GM12878 (cell line): ENCODE data around the gene FGGY. TPM values are rescaled to one million over a fixed set of nuclear protein-coding genes. Genes with fewer than 3 reads are reported as not detected.
A peak's percentile ranks its signal among the peaks of the same experiment; 100 is the strongest.
"Not testable (repeated sequence)": the region's sequence is repeated elsewhere in the genome, so short reads cannot be mapped to it uniquely, and the experiment has no call there.

ENCODE experiments used
- ATAC-seq: fragments of 200-7000 bp; cut with Tn5 transposase; 3 replicates; pipeline ENCODE4 v1.9.1; 2020; ENCODE audit warnings: mild to moderate bottlenecking, moderate library complexity
- BruUV-seq: library from RNA; stranded (reverse); fragments of 400-500 nt; replicated peaks from 2 replicates; lab custom pipeline; 2021; lab: Mats Ljungman, UMichigan
- CTCF ChIA-PET: fragments of 300-600 bp; sonication (Branson Sonifier 250); formaldehyde crosslinking; extraction: SDS; loops from one replicate; lab custom pipeline; 2021; ENCODE audit warnings: inconsistent platforms; lab: Yijun Ruan, JAX
- POLR2A ChIA-PET: fragments of 350-600 bp; formaldehyde crosslinking; extraction: SDS; loops from one replicate; lab custom pipeline; 2021; ENCODE audit warnings: inconsistent platforms; lab: Charles Lee
- RAD21 ChIA-PET: fragments of 300-600 bp; sonication (Branson Sonifier 250); formaldehyde crosslinking; loops from one replicate; lab custom pipeline; 2023; ENCODE audit warnings: antibody characterized with exemption; ENCODE audit not compliant: unreplicated experiment; lab: Charles Lee
- SMC1A ChIA-PET: fragments of 300-600 bp; sonication (Branson Sonifier 250); formaldehyde crosslinking; loops from one replicate; lab custom pipeline; 2023; ENCODE audit not compliant: unreplicated experiment, uncharacterized antibody; lab: Charles Lee
- DNase-seq: peaks from one replicate; pipeline ENCODE4 v3.0.0-alpha.2; 2011; ENCODE audit warnings: low read depth, low spot score
- FAIRE-seq: peaks from 3 replicates; lab custom pipeline; 2011; peaks lifted over from hg19 to GRCh38; lab: Jason Lieb, UNC
- H2AFZ ChIP-seq: 2 replicates; pipeline ENCODE4 v1.6.0; 2011; ENCODE audit warnings: low read depth, low read length, control low read depth; ENCODE audit not compliant: control insufficient read depth
- H3K27ac ChIP-seq: 2 replicates; pipeline ENCODE4 v1.5.1; 2011; ENCODE audit warnings: control low read depth; ENCODE audit not compliant: control insufficient read depth, insufficient read depth
- H3K27me3 ChIP-seq, 2 experiments: replicated peaks in 1 of 2; 2 replicates each; pipeline versions ENCODE4 v1.6.0 to v1.6.1; 2011; ENCODE audit warnings: low read length in 1 of 2; ENCODE audit not compliant: control insufficient read depth in 2 of 2, insufficient read depth in 2 of 2
- H3K36me3 ChIP-seq, 2 experiments: 2 replicates each; pipeline ENCODE4 v1.5.1; 2011; ENCODE audit warnings: low read length in 1 of 2; ENCODE audit not compliant: control insufficient read depth in 2 of 2, insufficient read depth in 2 of 2
- H3K4me1 ChIP-seq: 2 replicates; pipeline ENCODE4 v1.6.1; 2011; ENCODE audit warnings: mild to moderate bottlenecking, low read length, moderate library complexity, mixed read lengths; ENCODE audit not compliant: control insufficient read depth, insufficient read depth
- H3K4me2 ChIP-seq: 2 replicates; pipeline ENCODE4 v1.6.0; 2011; ENCODE audit warnings: control low read depth; ENCODE audit not compliant: control insufficient read depth, insufficient read depth
- H3K4me3 ChIP-seq: fragments of 200-600 bp; sonication (generic); 2 replicates; pipeline ENCODE4 v1.5.1; 2016
- H3K79me2 ChIP-seq: 2 replicates; pipeline ENCODE4 v1.6.0; 2011; ENCODE audit warnings: low read length; ENCODE audit not compliant: control insufficient read depth, insufficient read depth
- H3K9ac ChIP-seq: 2 replicates; pipeline ENCODE4 v1.8.0; 2011; ENCODE audit warnings: low read length, control low read depth, mixed read lengths; ENCODE audit not compliant: control insufficient read depth, insufficient read depth
- H3K9me3 ChIP-seq: replicated peaks from 3 replicates; pipeline ENCODE4 v1.5.1; 2011; ENCODE audit warnings: mild to moderate bottlenecking, low read length; ENCODE audit not compliant: control insufficient read depth, insufficient read depth
- H4K20me1 ChIP-seq: 2 replicates; pipeline ENCODE4 v1.6.0; 2011; ENCODE audit not compliant: control insufficient read depth, insufficient read depth
- ASH2L ChIP-seq: fragments of 300-600, 200-600 bp; sonication (generic); IDR thresholded peaks from 2 replicates; pipeline ENCODE4 v1.6.1; 2017; ENCODE audit warnings: low read depth, mild to moderate bottlenecking, borderline replicate concordance
- CBX5 ChIP-seq: sonication (generic); IDR thresholded peaks from 2 replicates; pipeline ENCODE4 v1.6.1; 2016; ENCODE audit warnings: low read depth, moderate library complexity, mild to moderate bottlenecking, inconsistent platforms
- CHD4 ChIP-seq: fragments of 200-600 bp; sonication (generic); IDR thresholded peaks from 2 replicates; pipeline ENCODE4 v1.6.1; 2016; ENCODE audit warnings: mild to moderate bottlenecking
- HDAC6 ChIP-seq: fragments of 200-600 bp; sonication (generic); IDR thresholded peaks from one replicate; pipeline ENCODE4 v1.8.0; 2017; ENCODE audit warnings: antibody characterized with exemption; ENCODE audit not compliant: unreplicated experiment
- NBN ChIP-seq: fragments of 450-650 bp; IDR thresholded peaks from 2 replicates; pipeline ENCODE4 v1.6.1; 2016
- SMARCA5 ChIP-seq: fragments of 450-650 bp; IDR thresholded peaks from 2 replicates; pipeline ENCODE4 v1.6.1; 2017; ENCODE audit warnings: mild to moderate bottlenecking
- TCF3 ChIP-seq: IDR thresholded peaks from 2 replicates; pipeline ENCODE4 v1.6.1; 2012; ENCODE audit warnings: low read depth, mild to moderate bottlenecking, low read length, borderline replicate concordance; ENCODE audit not compliant: insufficient read depth
- ZZZ3 ChIP-seq: IDR thresholded peaks from 2 replicates; pipeline ENCODE4 v1.6.1; 2011; ENCODE audit warnings: low read depth; ENCODE audit not compliant: control insufficient read depth, insufficient read length
- WGBS: methylation state at CpG from one replicate; pipeline ENCODE4 v1.1.6; 2016; ENCODE audit warnings: low lambda C conversion rate; ENCODE audit not compliant: insufficient replicate concordance, insufficient coverage; ENCODE audit errors: missing lambda C conversion rate; 5-methylcytosine and 5-hydroxymethylcytosine counted together
- in situ Hi-C: fragments of 300-500 bp; cut with MboI; formaldehyde crosslinking; loops from 9 replicates; pipeline ENCODE4 v1.14.3; 2018; ENCODE audit warnings: mixed read lengths
- intact Hi-C: fragments of 100-400 bp; cut with micrococcal nuclease; formaldehyde crosslinking; loops from one replicate; pipeline ENCODE4 v1.14.2; 2022; ENCODE audit not compliant: unreplicated experiment
- polyA plus RNA-seq, 11 experiments: library from polyadenylated mRNA; depleted of rRNA in 4 of 11; unstranded in 6 of 11; stranded (reverse) in 5 of 11; fragments of >200 nt; fragmentation: Nextera tagmentation in 4 of 11; fragmentation: Illumina TruSeq in 1 of 11; extraction: Ambion mirVana in 4 of 11; extraction: Trizol in 1 of 11; gene quantifications; 1 replicate in 1 of 11; 2 replicates in 10 of 11; pipeline versions ENCODE4 v1.2.1 to v1.2.3, GENCODE V29; 2011 to 2016; ENCODE audit warnings: inconsistent platforms in 2 of 11, missing spikeins in 2 of 11, low read depth in 1 of 11
- total RNA-seq, 4 experiments: library from RNA; depleted of rRNA in 3 of 4; stranded (reverse); fragments of >200 nt in 3 of 4; fragmentation: Illumina TruSeq in 1 of 4; extraction: Trizol in 1 of 4; gene quantifications; 2 replicates each; pipeline versions ENCODE4 v1.2.1 to v1.2.3, GENCODE V29; 2013 to 2021

The FGGY gene
- total and polyA plus RNA-seq, 10 of the 15 experiments (the other 5 are each of a cell fraction or from before 2014, with no cell fraction given) = 6.2 to 11.9 (median 7.5) TPM

DNA sequence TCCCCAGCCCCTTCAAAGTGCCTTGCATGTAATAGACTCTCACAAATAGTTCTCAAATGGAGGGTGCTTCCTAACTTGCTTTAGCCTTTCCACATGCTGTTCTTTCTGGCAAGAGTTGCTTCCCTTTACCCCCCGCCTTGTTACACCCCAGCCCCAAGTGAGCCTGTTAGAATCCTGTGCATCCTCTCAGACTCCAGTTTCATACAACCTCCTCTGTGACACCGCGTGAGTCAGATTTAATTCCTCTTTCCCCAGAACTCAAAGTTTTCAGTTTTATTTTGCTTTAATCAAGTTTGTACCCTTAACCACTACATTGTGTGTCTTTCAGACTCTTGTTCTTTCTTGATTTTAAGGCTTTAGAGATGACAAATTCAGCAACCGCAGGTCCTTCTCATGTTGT, 283.4 kb downstream of the FGGY start:
- H3K27ac ChIP-seq = no peak overlapping the region
- no peak for TF ChIP-seq CHD4
- no peak for TF ChIP-seq ASH2L
- no peak for TF ChIP-seq CBX5
- TF ChIP-seq NBN = no peak
- no peak for TF ChIP-seq SMARCA5
- no peak for TF ChIP-seq TCF3
- no peak for TF ChIP-seq HDAC6
- no peak for TF ChIP-seq ZZZ3
- TF ChIP-seq, all 136 proteins: peak for 0
- FAIRE-seq = peak; percentile 23
- ChIA-PET SMC1A (interaction anchor here (2.2 kb wide), 2 partner anchors 9 to 26 kb away, joined by 5 to 6 read pairs; no protein-coding TSS in a partner anchor), RAD21 (no interaction called here), POLR2A (interaction anchor here (1.5 kb wide), 1 partner anchor 21 kb away, joined by 3 read pairs; no protein-coding TSS in a partner anchor), CTCF (interaction anchor here (1.8 kb wide), 1 partner anchor 119 kb away, joined by 4 read pairs; no protein-coding TSS in a partner anchor)
- no peaks in the 10 kb centered on the region for H3K27me3 ChIP-seq
- H3K4me2 ChIP-seq = 0 out of 2 replicates have a peak overlapping the region, but pooled peaks have one; percentile 2
- H3K36me3 ChIP-seq = no peaks in the 10 kb centered on the region
- H4K20me1 ChIP-seq = no peaks in the 10 kb centered on the region
- DNase-seq = no peak
- H3K4me3 ChIP-seq = no peak overlapping the region
- H3K4me1 ChIP-seq = no peaks in the 10 kb centered on the region
- H3K9me3 ChIP-seq = no peaks in the 10 kb centered on the region; the same call in 2 of the 3 replicates
- no peaks in the 10 kb centered on the region for H3K79me2 ChIP-seq
- no peak overlapping the region for H2AFZ ChIP-seq
- 32% methylated on average over 4 of the region's 4 CpGs for WGBS
- intact Hi-C loops = no loop called here
- no TSS peak for BruUV-seq
- in situ Hi-C loops = no loop called here
- ATAC-seq = peak; percentile 34
- H3K9ac ChIP-seq = no peak overlapping the region

DNA sequence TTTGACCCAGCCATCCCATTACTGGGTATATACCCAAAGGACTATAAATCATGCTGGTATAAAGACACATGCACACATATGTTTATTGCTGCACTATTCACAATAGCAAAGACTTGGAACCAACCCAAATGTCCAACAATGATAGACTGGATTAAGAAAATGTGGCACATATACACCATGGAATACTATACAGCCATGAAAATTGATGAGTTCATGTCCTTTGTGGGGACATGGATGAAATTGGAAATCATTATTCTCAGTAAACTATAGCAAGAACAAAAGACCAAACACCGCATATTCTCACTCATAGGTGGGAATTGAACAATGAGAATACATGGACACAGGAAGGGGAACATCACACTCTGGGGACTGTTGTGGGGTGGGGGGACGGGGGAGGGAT, 295.5 kb downstream of the FGGY start:
- SMC1A ChIA-PET, FAIRE-seq, H4K20me1 ChIP-seq, intact Hi-C loops, H3K4me3 ChIP-seq, H3K27me3 ChIP-seq, POLR2A ChIA-PET, H3K4me1 ChIP-seq, H3K79me2 ChIP-seq, H2AFZ ChIP-seq, in situ Hi-C loops, H3K9ac ChIP-seq, H3K27ac ChIP-seq, H3K4me2 ChIP-seq, RAD21 ChIA-PET, ATAC-seq, DNase-seq, CTCF ChIA-PET, H3K9me3 ChIP-seq, BruUV-seq, H3K36me3 ChIP-seq: not testable (repeated sequence)
- WGBS = 100% methylated on average over 1 of the region's 2 CpGs
